CD8-positive, alpha-beta memory T cell (primary cell): ENCODE results near the gene EVL. TPM values are rescaled to one million over a fixed set of nuclear protein-coding genes. Genes with fewer than 3 reads are reported as not detected.

Experiments used
- CTCF ChIA-PET: fragments of 350-600 bp; sonication (Branson Sonifier 250); formaldehyde crosslinking; loops from one replicate; lab custom pipeline; 2021; ENCODE audit warnings: antibody characterized with exemption; lab: Charles Lee
- POLR2A ChIA-PET: fragments of 350-600 bp; sonication (Branson Sonifier 250); formaldehyde crosslinking; loops from one replicate; lab custom pipeline; 2021; ENCODE audit warnings: antibody characterized with exemption; lab: Charles Lee
- DNase-seq, 5 donors: peaks; one replicate each; pipeline versions ENCODE4 v3.0.0 to v3.0.0-alpha.2; 2020 to 2022; ENCODE audit warnings: mixed read lengths in 1 of 5
- H3K27ac ChIP-seq: one replicate; pipeline ENCODE4 v1.7.0; 2013; ENCODE audit warnings: low read depth, mild to moderate bottlenecking, low read length, moderate library complexity
- H3K27me3 ChIP-seq: 2 replicates; pipeline ENCODE4 v1.7.0; 2013; ENCODE audit warnings: low read length, mild to moderate bottlenecking; ENCODE audit not compliant: insufficient read depth, poor library complexity, severe bottlenecking
- H3K36me3 ChIP-seq: 2 replicates; pipeline ENCODE4 v1.7.0; 2013; ENCODE audit warnings: mild to moderate bottlenecking, low read length, moderate library complexity; ENCODE audit not compliant: insufficient read depth
- H3K4me1 ChIP-seq: 2 replicates; pipeline ENCODE4 v1.7.0; 2013; ENCODE audit warnings: mild to moderate bottlenecking, low read length, moderate library complexity; ENCODE audit not compliant: insufficient read depth
- H3K4me3 ChIP-seq: 2 replicates; pipeline ENCODE4 v1.7.0; 2013; ENCODE audit warnings: mild to moderate bottlenecking, low read length
- H3K9me3 ChIP-seq: 2 replicates; pipeline ENCODE4 v1.7.0; 2013; ENCODE audit warnings: mild to moderate bottlenecking, low read length
- H3K27ac Mint-ChIP-seq, 8 donors: one replicate each; pipeline ENCODE4 v1.8.0; 2020 to 2021; ENCODE audit warnings: mixed read lengths in 8 of 8, mild to moderate bottlenecking in 6 of 8, inconsistent platforms in 3 of 8, moderate library complexity in 3 of 8
- H3K27me3 Mint-ChIP-seq, 2 donors: one replicate each; pipeline ENCODE4 v1.8.0; 2020 to 2021; ENCODE audit warnings: mixed read lengths in 2 of 2, mild to moderate bottlenecking in 1 of 2, moderate library complexity in 1 of 2
- H3K36me3 Mint-ChIP-seq, 3 donors: one replicate each; pipeline ENCODE4 v1.8.0; 2020 to 2021; ENCODE audit warnings: mixed read lengths in 3 of 3, inconsistent platforms in 1 of 3, mild to moderate bottlenecking in 1 of 3
- H3K4me1 Mint-ChIP-seq, 3 donors: one replicate each; pipeline ENCODE4 v1.8.0; 2020 to 2021; ENCODE audit warnings: mixed read lengths in 3 of 3, inconsistent platforms in 1 of 3, mild to moderate bottlenecking in 1 of 3
- H3K4me3 Mint-ChIP-seq, 7 donors: one replicate each; pipeline ENCODE4 v1.8.0; 2020 to 2021; ENCODE audit warnings: mixed read lengths in 7 of 7, mild to moderate bottlenecking in 6 of 7, moderate library complexity in 4 of 7, inconsistent platforms in 2 of 7
- H3K9me3 Mint-ChIP-seq, 5 donors: one replicate each; pipeline ENCODE4 v1.8.0; 2020 to 2022; ENCODE audit warnings: mixed read lengths in 5 of 5, mild to moderate bottlenecking in 3 of 5, moderate library complexity in 2 of 5, inconsistent platforms in 1 of 5
- polyA plus RNA-seq: library from polyadenylated mRNA; unstranded; fragments of 300-500 nt; fragmentation: Illumina TruSeq; gene quantifications from one replicate; pipeline ENCODE4 v1.2.3, GENCODE V29; 2021
- total RNA-seq, 2 experiments: library from RNA; stranded (reverse); gene quantifications; one replicate each; pipeline ENCODE4 v1.2.3, GENCODE V29; 2021

The EVL gene
- total and polyA plus RNA-seq, 3 experiments from 2014 or later, result 129 to 228 (median 218) TPM

DNA sequence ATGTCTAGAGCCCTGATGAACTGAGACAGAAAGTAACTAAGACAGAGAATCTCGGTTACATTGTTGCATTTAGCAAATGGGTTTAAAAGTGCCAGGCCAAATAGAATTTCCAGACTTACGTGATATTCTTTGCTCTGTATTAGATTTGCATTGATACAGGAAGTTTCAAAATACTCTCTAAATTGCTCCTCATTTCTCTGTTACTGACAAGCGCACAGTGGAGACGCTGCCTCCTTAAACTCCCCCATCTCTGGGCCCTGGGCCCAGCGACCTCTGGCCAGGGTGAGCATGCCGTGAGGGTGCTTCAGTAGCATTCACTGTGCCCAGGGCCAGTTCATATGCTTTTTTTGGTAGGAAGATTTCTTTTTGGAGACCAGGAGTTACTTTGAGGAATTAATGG is 22.9 kb upstream of the EVL start:
- H3K9me3 ChIP-seq, result no peaks in the 10 kb centered on the region
- Mint-ChIP-seq H3K27me3 (peaks cover 0 to 3% of the 10 kb centered on the region in 2 donors), H3K4me3 (no peak overlapping the region), H3K9me3 (no peaks in the 10 kb centered on the region), H3K36me3 (no peaks in the 10 kb centered on the region), H3K4me1 (no peaks in the 10 kb centered on the region), H3K27ac (no peak overlapping the region)
- no peak overlapping the region for H3K27ac ChIP-seq
- no peak for DNase-seq
- no peaks in the 10 kb centered on the region for H3K27me3 ChIP-seq
- ChIA-PET POLR2A (no interaction called here), CTCF (no interaction called here)
- H3K4me3 ChIP-seq, result no peak overlapping the region
- H3K4me1 ChIP-seq, result no peaks in the 10 kb centered on the region
- no peaks in the 10 kb centered on the region for H3K36me3 ChIP-seq

- DNase-seq, result no peak
- peaks cover 0 to 3% of the 10 kb centered on the region in 2 donors for H3K27me3 Mint-ChIP-seq
- Histone ChIP-seq H3K4me3 (no peak overlapping the region), H3K27ac (no peak overlapping the region), H3K4me1 (no peaks in the 10 kb centered on the region), H3K27me3 (no peaks in the 10 kb centered on the region), H3K36me3 (no peaks in the 10 kb centered on the region), H3K9me3 (no peaks in the 10 kb centered on the region)
- no peak overlapping the region for H3K27ac Mint-ChIP-seq
- no peak overlapping the region for H3K4me3 Mint-ChIP-seq
- no peaks in the 10 kb centered on the region for H3K36me3 Mint-ChIP-seq
- H3K9me3 Mint-ChIP-seq, result no peaks in the 10 kb centered on the region
- peaks cover 12 to 16% (median 16%) of the 10 kb centered on the region in 3 donors for H3K4me1 Mint-ChIP-seq
- POLR2A ChIA-PET, result no interaction called here
- CTCF ChIA-PET, result interaction anchor here (0.6 to 1.8 kb wide), 2 partner anchors 18 to 147 kb away, joined by 3 to 5 read pairs; no protein-coding TSS in a partner anchor
These were observed 19.4 kb upstream of the EVL start for GRCh38 chr14:100045642-100046344.

GRCh38 chr14:100047600-100047999 is 17.6 kb upstream of the EVL start:
- Histone ChIP-seq H3K9me3 (no peaks in the 10 kb centered on the region), H3K27me3 (no peaks in the 10 kb centered on the region), H3K4me3 (no peak overlapping the region), H3K27ac (no peak overlapping the region), H3K36me3 (no peaks in the 10 kb centered on the region), H3K4me1 (no peaks in the 10 kb centered on the region)
- Mint-ChIP-seq H3K27ac (peak overlapping the region in 1 of 8 donors; percentile 35), H3K4me1 (peaks cover 12 to 16% (median 16%) of the 10 kb centered on the region in 3 donors), H3K36me3 (no peaks in the 10 kb centered on the region), H3K9me3 (no peaks in the 10 kb centered on the region), H3K27me3 (peaks cover 0 to 3% of the 10 kb centered on the region in 2 donors), H3K4me3 (no peak overlapping the region)
- ChIA-PET CTCF (no interaction called here), POLR2A (interaction anchor here (1.0 kb wide), 1 partner anchor 34 kb away, joined by 3 read pairs; no protein-coding TSS in a partner anchor)
- DNase-seq, result no peak

- Mint-ChIP-seq H3K27me3 (peaks cover 0 to 2% of the 10 kb centered on the region in 2 donors), H3K9me3 (no peaks in the 10 kb centered on the region), H3K4me1 (peaks cover 12 to 16% (median 16%) of the 10 kb centered on the region in 3 donors), H3K4me3 (peak overlapping the region in 1 of 7 donors; percentile 0), H3K27ac (peak overlapping the region in 5 of 8 donors; percentile 5 to 48 (median 16)), H3K36me3 (no peaks in the 10 kb centered on the region)
- Histone ChIP-seq H3K36me3 (no peaks in the 10 kb centered on the region), H3K4me3 (no peak overlapping the region), H3K27ac (no peak overlapping the region), H3K27me3 (no peaks in the 10 kb centered on the region), H3K9me3 (no peaks in the 10 kb centered on the region), H3K4me1 (no peaks in the 10 kb centered on the region)
- POLR2A ChIA-PET, result interaction anchor here (0.6 kb wide), 1 partner anchor 59 kb away, joined by 3 read pairs; no protein-coding TSS in a partner anchor
- CTCF ChIA-PET, result interaction anchor here (0.9 to 49.6 kb wide), 3 partner anchors 10 to 237 kb away, joined by 3 to 1568 read pairs (median 3); partner anchors contain the start of gene EVL
- DNase-seq, result peak in 2 of 5 donors; percentile 38 to 45
These were observed 16.4 kb upstream of the EVL start for GRCh38 chr14:100048786-100049185.

DNA sequence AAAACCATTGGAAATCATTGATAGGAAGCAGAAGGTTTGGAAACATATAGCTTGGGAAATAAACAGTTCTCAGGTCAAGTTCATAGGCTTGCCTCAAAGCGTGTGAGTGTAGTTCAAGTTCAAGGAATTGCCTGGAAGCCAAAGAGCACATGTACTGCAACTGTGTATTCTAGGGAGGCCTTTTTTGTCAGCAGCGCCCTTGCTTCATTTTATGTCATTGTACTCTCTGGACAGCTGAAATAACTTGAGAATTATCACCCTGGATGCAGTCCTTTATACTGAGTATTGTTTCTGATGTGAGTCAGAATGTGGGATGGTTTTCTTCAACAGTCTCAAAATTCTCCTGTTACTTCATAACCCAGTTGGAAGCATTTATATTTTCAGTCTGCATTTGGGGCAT is 16.0 kb upstream of the EVL start:
- no peaks in the 10 kb centered on the region for H3K27me3 ChIP-seq
- Mint-ChIP-seq H3K9me3 (no peaks in the 10 kb centered on the region), H3K27ac (peak overlapping the region in 3 of 8 donors; percentile 5 to 48 (median 42)), H3K4me1 (peaks cover 12 to 16% (median 16%) of the 10 kb centered on the region in 3 donors), H3K36me3 (no peaks in the 10 kb centered on the region), H3K27me3 (no peaks in the 10 kb centered on the region), H3K4me3 (no peak overlapping the region)
- no peaks in the 10 kb centered on the region for H3K36me3 ChIP-seq
- no peak overlapping the region for H3K27ac ChIP-seq
- ChIA-PET CTCF (interaction anchor here (1.3 to 49.6 kb wide), 2 partner anchors 10 to 45 kb away, joined by 3 to 1568 read pairs; partner anchors contain the start of gene EVL), POLR2A (interaction anchor here (0.6 kb wide), 1 partner anchor 59 kb away, joined by 3 read pairs; no protein-coding TSS in a partner anchor)
- H3K4me1 ChIP-seq, result no peaks in the 10 kb centered on the region
- H3K9me3 ChIP-seq, result no peaks in the 10 kb centered on the region
- H3K4me3 ChIP-seq, result no peak overlapping the region
- DNase-seq, result no peak

DNA sequence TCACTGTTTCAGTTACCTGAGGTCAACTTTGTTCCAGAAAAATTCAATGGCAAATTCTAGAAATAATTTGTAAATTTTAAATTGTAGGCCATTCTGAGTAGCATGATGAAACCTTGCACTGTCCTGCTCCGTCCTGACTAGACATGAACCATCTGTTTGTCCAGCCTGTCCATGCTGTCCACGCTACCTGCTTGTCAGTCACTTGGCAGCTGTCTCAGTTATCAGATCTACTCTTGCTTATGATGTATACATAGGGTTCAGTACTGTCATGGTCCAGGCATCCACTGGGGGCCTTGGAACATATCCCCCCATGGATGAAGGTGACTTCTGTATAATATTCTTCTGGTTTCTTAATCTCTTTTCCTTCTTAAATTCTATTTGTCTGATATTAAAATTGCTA is 14.1 kb upstream of the EVL start:
- ChIA-PET CTCF (interaction anchor here (1.1 to 49.6 kb wide), 2 partner anchors 43 to 55 kb away, joined by 3 to 1568 read pairs; partner anchors contain the start of gene EVL), POLR2A (interaction anchor here (1.1 kb wide), 1 partner anchor 21 kb away, joined by 3 read pairs; no protein-coding TSS in a partner anchor)
- Histone ChIP-seq H3K36me3 (no peaks in the 10 kb centered on the region), H3K27me3 (no peaks in the 10 kb centered on the region), H3K4me1 (no peaks in the 10 kb centered on the region), H3K4me3 (no peak overlapping the region), H3K9me3 (no peaks in the 10 kb centered on the region), H3K27ac (no peak overlapping the region)
- peaks cover 12 to 16% (median 16%) of the 10 kb centered on the region in 3 donors for H3K4me1 Mint-ChIP-seq
- H3K36me3 Mint-ChIP-seq, result no peaks in the 10 kb centered on the region
- no peak for DNase-seq
- no peak overlapping the region for H3K4me3 Mint-ChIP-seq
- peak overlapping the region in 1 of 8 donors; percentile 82 for H3K27ac Mint-ChIP-seq
- no peaks in the 10 kb centered on the region for H3K9me3 Mint-ChIP-seq
- no peaks in the 10 kb centered on the region for H3K27me3 Mint-ChIP-seq

GRCh38 chr14:100051543-100051942 is 13.7 kb upstream of the EVL start:
- Histone ChIP-seq H3K36me3 (no peaks in the 10 kb centered on the region), H3K27ac (no peak overlapping the region), H3K9me3 (no peaks in the 10 kb centered on the region), H3K27me3 (no peaks in the 10 kb centered on the region), H3K4me3 (no peak overlapping the region), H3K4me1 (no peaks in the 10 kb centered on the region)
- no peak overlapping the region for H3K4me3 Mint-ChIP-seq
- no peak overlapping the region for H3K27ac Mint-ChIP-seq
- no peaks in the 10 kb centered on the region for H3K36me3 Mint-ChIP-seq
- POLR2A ChIA-PET, result no interaction called here
- no peak for DNase-seq
- H3K27me3 Mint-ChIP-seq, result no peaks in the 10 kb centered on the region
- CTCF ChIA-PET, result interaction anchor here (49.6 kb wide), 1 partner anchor 43 kb away, joined by 1568 read pairs; the partner anchor contains the start of gene EVL
- H3K4me1 Mint-ChIP-seq, result peaks cover 12 to 16% (median 16%) of the 10 kb centered on the region in 3 donors
- no peaks in the 10 kb centered on the region for H3K9me3 Mint-ChIP-seq

- H3K27ac ChIP-seq, result no peak overlapping the region
- no peaks in the 10 kb centered on the region for H3K27me3 ChIP-seq
- ChIA-PET POLR2A (no interaction called here), CTCF (interaction anchor here (1.3 to 49.6 kb wide), 3 partner anchors 41 to 141 kb away, joined by 3 to 1568 read pairs (median 4); partner anchors contain the start of gene EVL)
- DNase-seq, result no peak
- Mint-ChIP-seq H3K27me3 (no peaks in the 10 kb centered on the region), H3K4me3 (no peak overlapping the region), H3K9me3 (no peaks in the 10 kb centered on the region), H3K27ac (no peak overlapping the region), H3K36me3 (no peaks in the 10 kb centered on the region), H3K4me1 (peaks cover 23 to 28% (median 28%) of the 10 kb centered on the region in 3 donors)
- no peak overlapping the region for H3K4me3 ChIP-seq
- peaks cover 9% of the 10 kb centered on the region for H3K4me1 ChIP-seq
- no peaks in the 10 kb centered on the region for H3K36me3 ChIP-seq
- H3K9me3 ChIP-seq, result no peaks in the 10 kb centered on the region
These were observed 12.4 kb upstream of the EVL start for GRCh38 chr14:100052819-100053218.
